Right atrium auricular region (tissue), 2 donors: Measurements from ENCODE around the gene CPA1. TPM values are rescaled to one million over a fixed set of nuclear protein-coding genes. Genes with fewer than 3 reads are reported as not detected.

Experiments used
- DNase-seq: peaks from one replicate; pipeline ENCODE4 v3.0.0-alpha.2; 2019; ENCODE audit warnings: low spot score
- H3K27ac ChIP-seq, 2 donors: fragments of 200-600 bp; sonication (generic); 1 replicate in 1 of 2; 2 replicates in 1 of 2; pipeline ENCODE4 v1.5.1; 2016 to 2019
- H3K27me3 ChIP-seq, 2 donors: fragments of 200-600 bp; sonication (generic); one replicate each; pipeline versions ENCODE4 v1.5.1 to v1.6.0; 2017 to 2019
- H3K36me3 ChIP-seq: fragments of 200-600 bp; sonication (generic); one replicate; pipeline ENCODE4 v1.5.1; 2016
- H3K4me1 ChIP-seq, 2 donors: fragments of 200-600 bp; sonication (generic); one replicate each; pipeline versions ENCODE4 v1.5.1 to v1.6.0; 2017 to 2019
- H3K4me3 ChIP-seq, 2 donors: fragments of 200-600 bp; sonication (generic); 1 replicate in 1 of 2; 2 replicates in 1 of 2; pipeline ENCODE4 v1.5.1; 2017 to 2019; ENCODE audit warnings: mild to moderate bottlenecking in 1 of 2, moderate library complexity in 1 of 2
- H3K9me3 ChIP-seq, 2 donors: fragments of 200-600 bp; sonication (generic); one replicate each; pipeline ENCODE4 v1.5.1; 2019
- CTCF ChIP-seq, 2 donors: fragments of 200-600 bp; sonication (generic); IDR thresholded peaks; one replicate each; pipeline ENCODE4 v1.5.1; 2019; ENCODE audit warnings: antibody characterized with exemption in 2 of 2
- total RNA-seq, 2 donors: library from RNA; depleted of rRNA; stranded (reverse); fragments of >200 nt; gene quantifications; one replicate each; pipeline ENCODE4 v1.1.0, GENCODE V29; 2016

The CPA1 gene
- total RNA-seq, 2 donors from 2014 or later: not detected

- no peak for TF ChIP-seq CTCF (IDR thresholded peaks at IDR 0.05)
- peaks cover 0 to 14% of the 10 kb centered on the region in 2 donors for H3K4me1 ChIP-seq
- H3K4me3 ChIP-seq: no peak overlapping the region
- no peak for DNase-seq
- no peaks in the 10 kb centered on the region for H3K27me3 ChIP-seq
- H3K27ac ChIP-seq: no peak overlapping the region
- H3K9me3 ChIP-seq: peaks cover 0 to 21% of the 10 kb centered on the region in 2 donors
- H3K36me3 ChIP-seq: no peaks in the 10 kb centered on the region
These were observed 21.8 kb upstream of the CPA1 start for GRCh38 chr7:130358471-130358870.

- H3K27ac ChIP-seq: no peak overlapping the region
- H3K4me1 ChIP-seq: peaks cover 0 to 14% of the 10 kb centered on the region in 2 donors
- TF ChIP-seq CTCF (IDR thresholded peaks at IDR 0.05): no peak
- H3K9me3 ChIP-seq: peaks cover 0 to 21% of the 10 kb centered on the region in 2 donors
- H3K4me3 ChIP-seq: no peak overlapping the region
- H3K36me3 ChIP-seq: no peaks in the 10 kb centered on the region
- DNase-seq: no peak
- no peaks in the 10 kb centered on the region for H3K27me3 ChIP-seq
These were observed 20.9 kb upstream of the CPA1 start for GRCh38 chr7:130359276-130359857.

- H3K27me3 ChIP-seq: no peaks in the 10 kb centered on the region
- H3K4me1 ChIP-seq: peaks cover 0 to 14% of the 10 kb centered on the region in 2 donors
- no peak overlapping the region for H3K27ac ChIP-seq
- no peaks in the 10 kb centered on the region for H3K36me3 ChIP-seq
- H3K4me3 ChIP-seq: no peak overlapping the region
- no peak for DNase-seq
- H3K9me3 ChIP-seq: peaks cover 0 to 21% of the 10 kb centered on the region in 2 donors
- no peak for TF ChIP-seq CTCF (IDR thresholded peaks at IDR 0.05)
These were observed 19.8 kb upstream of the CPA1 start for GRCh38 chr7:130360518-130360917.

- Histone ChIP-seq H3K9me3 (peaks cover 0 to 21% of the 10 kb centered on the region in 2 donors), H3K36me3 (no peaks in the 10 kb centered on the region), H3K4me1 (peaks cover 0 to 4% of the 10 kb centered on the region in 2 donors), H3K4me3 (no peak overlapping the region), H3K27ac (no peak overlapping the region), H3K27me3 (no peaks in the 10 kb centered on the region)
- DNase-seq: no peak
- TF ChIP-seq CTCF (IDR thresholded peaks at IDR 0.05): no peak
These were observed 18.6 kb upstream of the CPA1 start for GRCh38 chr7:130361681-130362080.

GRCh38 chr7:130362251-130362816 lies 18.0 kb upstream of the CPA1 start:
- no peaks in the 10 kb centered on the region for H3K4me1 ChIP-seq
- H3K27me3 ChIP-seq: no peaks in the 10 kb centered on the region
- H3K36me3 ChIP-seq: no peaks in the 10 kb centered on the region
- H3K27ac ChIP-seq: no peak overlapping the region
- H3K4me3 ChIP-seq: no peak overlapping the region
- DNase-seq: no peak
- no peak for TF ChIP-seq CTCF (IDR thresholded peaks at IDR 0.05)
- H3K9me3 ChIP-seq: peaks cover 0 to 21% of the 10 kb centered on the region in 2 donors
